K562 (cell line): Measurements from ENCODE around the gene HAPLN2. TPM values are rescaled to one million over a fixed set of nuclear protein-coding genes. Genes with fewer than 3 reads are reported as not detected.

ENCODE experiments used
- ATAC-seq: fragments of 200-7000 bp; cut with Tn5 transposase; 3 replicates; pipeline ENCODE4 v1.9.1; 2020; ENCODE audit warnings: moderate library complexity
- BruUV-seq: library from RNA; stranded (reverse); fragments of 400-500 nt; replicated peaks from 2 replicates; lab custom pipeline; 2021; lab: Mats Ljungman, UMichigan
- CTCF ChIA-PET: fragments of 300-600 bp; formaldehyde crosslinking; extraction: SDS; loops from one replicate; lab custom pipeline; 2021; ENCODE audit warnings: low intra/inter-chr PET ratio; lab: Yijun Ruan, JAX
- POLR2A ChIA-PET: fragments of 300-600, 350-650 bp; sonication (Branson Sonifier 250); formaldehyde crosslinking; extraction: SDS; loops from one replicate; lab custom pipeline; 2021; ENCODE audit warnings: antibody characterized with exemption, inconsistent platforms; lab: Yijun Ruan, JAX
- DNase-seq, 4 experiments: peaks; one replicate each; pipeline versions ENCODE4 v3.0.0 to v3.0.0-alpha.2; 2011 to 2018; ENCODE audit warnings: low spot score in 3 of 4, mixed read lengths in 3 of 4; ENCODE audit errors: extremely low read depth in 1 of 4
- FAIRE-seq: peaks from 2 replicates; lab custom pipeline; 2011; peaks lifted over from hg19 to GRCh38; lab: Jason Lieb, UNC
- H2AFZ ChIP-seq: 2 replicates; pipeline ENCODE4 v1.6.0; 2011; ENCODE audit warnings: low read depth, low read length, control low read depth, inconsistent platforms
- H3K27ac ChIP-seq: fragments of 200-600 bp; 3 replicates; pipeline ENCODE4 v1.8.0; 2011; ENCODE audit warnings: low read depth, mild to moderate bottlenecking, control low read depth, inconsistent platforms, low read length, moderate library complexity, mixed read lengths; ENCODE audit errors: extremely low read depth
- H3K27me3 ChIP-seq, 2 experiments: fragments of 300-600 bp in 1 of 2; 2 replicates in 1 of 2; 3 replicates in 1 of 2; pipeline versions ENCODE4 v1.6.0 to v1.8.0; 2011; ENCODE audit warnings: inconsistent platforms in 2 of 2, low read length in 2 of 2, mild to moderate bottlenecking in 1 of 2, mixed read lengths in 1 of 2, moderate library complexity in 1 of 2; ENCODE audit not compliant: control insufficient read depth in 2 of 2, insufficient read depth in 2 of 2
- H3K36me3 ChIP-seq: fragments of 300-600 bp; 3 replicates; pipeline ENCODE4 v1.8.0; 2011; ENCODE audit warnings: mild to moderate bottlenecking, low read length, inconsistent platforms; ENCODE audit not compliant: control insufficient read depth, insufficient read depth
- H3K4me1 ChIP-seq, 2 experiments: fragments of 200-600 bp in 1 of 2; replicated peaks in 1 of 2; 2 replicates in 1 of 2; 3 replicates in 1 of 2; pipeline versions ENCODE4 v1.5.1 to v1.8.0; 2011; ENCODE audit warnings: inconsistent platforms in 2 of 2, low read length in 2 of 2, mild to moderate bottlenecking in 1 of 2, mixed read lengths in 1 of 2, moderate library complexity in 1 of 2; ENCODE audit not compliant: control insufficient read depth in 2 of 2, insufficient read depth in 2 of 2
- H3K4me2 ChIP-seq: 2 replicates; pipeline ENCODE4 v1.6.1; 2011; ENCODE audit warnings: low read length, control low read depth, inconsistent platforms, mixed read lengths; ENCODE audit not compliant: insufficient read depth
- H3K4me3 ChIP-seq: fragments of 200-600 bp; sonication (generic), shearing (Covaris generic); 2 replicates; pipeline ENCODE4 v1.5.1; 2016; ENCODE audit warnings: control low read depth, inconsistent platforms
- H3K79me2 ChIP-seq: fragments of 200-600 bp; 3 replicates; pipeline ENCODE4 v1.8.0; 2011; ENCODE audit warnings: low read length, inconsistent platforms; ENCODE audit not compliant: control insufficient read depth, insufficient read depth
- H3K9ac ChIP-seq, 2 experiments: 2 replicates each; pipeline versions ENCODE4 v1.6.0 to v1.6.1; 2011; ENCODE audit warnings: low read depth in 2 of 2, low read length in 2 of 2, control low read depth in 1 of 2, inconsistent platforms in 1 of 2, mild to moderate bottlenecking in 1 of 2, mixed read lengths in 1 of 2; ENCODE audit not compliant: insufficient read depth in 1 of 2
- H3K9me1 ChIP-seq: one replicate; pipeline ENCODE4 v1.6.0; 2011; ENCODE audit warnings: inconsistent platforms, mild to moderate bottlenecking, low read length, moderate library complexity; ENCODE audit not compliant: control insufficient read depth, insufficient read depth
- H3K9me3 ChIP-seq: replicated peaks from 2 replicates; pipeline ENCODE4 v1.5.1; 2011; ENCODE audit warnings: low read depth, low read length, inconsistent platforms; ENCODE audit not compliant: control insufficient read depth, insufficient read depth
- H4K20me1 ChIP-seq: replicated peaks from 2 replicates; pipeline ENCODE4 v1.6.1; 2011; ENCODE audit warnings: low read length, inconsistent platforms, mixed read lengths; ENCODE audit not compliant: control insufficient read depth, insufficient read depth
- CHD1 ChIP-seq: fragments of 200-600 bp; sonication (generic); IDR thresholded peaks from one replicate; pipeline ENCODE4 v1.6.1; 2012; ENCODE audit warnings: mild to moderate bottlenecking, moderate library complexity, low read length, inconsistent platforms
- CHD4 ChIP-seq: fragments of 200-600 bp; sonication (generic); IDR thresholded peaks from 3 replicates; pipeline ENCODE4 v1.6.1; 2012; ENCODE audit warnings: low read depth, mild to moderate bottlenecking, mixed read lengths, low read length, inconsistent platforms; ENCODE audit not compliant: insufficient read depth, insufficient replicate concordance, poor library complexity, severe bottlenecking
- ILF3 ChIP-seq: fragments of 450-650 bp; IDR thresholded peaks from 2 replicates; pipeline ENCODE4 v1.6.1; 2018; ENCODE audit warnings: antibody characterized with exemption, mild to moderate bottlenecking, moderate library complexity, borderline replicate concordance
- MCM7 ChIP-seq, 2 experiments: fragments of 450-650 bp; IDR thresholded peaks; 2 replicates each; pipeline ENCODE4 v1.6.1; 2016 to 2018
- NFATC3 ChIP-seq: fragments of 450-650 bp; IDR thresholded peaks from 2 replicates; pipeline ENCODE4 v1.6.1; 2017; ENCODE audit warnings: mild to moderate bottlenecking
- NFIC ChIP-seq: fragments of 450-650 bp; IDR thresholded peaks from 2 replicates; pipeline ENCODE4 v1.6.1; 2017; ENCODE audit warnings: mild to moderate bottlenecking, inconsistent platforms
- SIN3A ChIP-seq, 2 experiments: fragments of 150-350 bp in 1 of 2; IDR thresholded peaks; 2 replicates each; pipeline ENCODE4 v1.6.1; 2011 to 2016; ENCODE audit warnings: borderline replicate concordance in 2 of 2, low read depth in 2 of 2, low read length in 2 of 2, mild to moderate bottlenecking in 2 of 2, moderate library complexity in 2 of 2; ENCODE audit not compliant: control insufficient read depth in 1 of 2
- SIN3B ChIP-seq: fragments of 450-650 bp; IDR thresholded peaks from 2 replicates; pipeline ENCODE4 v1.6.1; 2017; ENCODE audit warnings: low read depth, mild to moderate bottlenecking, moderate library complexity
- SPI1 ChIP-seq: IDR thresholded peaks from 2 replicates; pipeline ENCODE4 v1.6.1; 2011; ENCODE audit warnings: low read depth, low read length, control low read depth, borderline replicate concordance
- TAF9B ChIP-seq: fragments of 450-650 bp; IDR thresholded peaks from 2 replicates; pipeline ENCODE4 v1.6.1; 2018; ENCODE audit warnings: mild to moderate bottlenecking; ENCODE audit not compliant: partially characterized antibody
- ZNF12 ChIP-seq: sonication (generic); formaldehyde crosslinking; IDR thresholded peaks from 2 replicates; pipeline ENCODE4 v1.4.0; 2020; ENCODE audit warnings: mild to moderate bottlenecking, missing genetic modification reagents
- ZZZ3 ChIP-seq: fragments of 450-650 bp; IDR thresholded peaks from 2 replicates; pipeline ENCODE4 v1.6.1; 2016; ENCODE audit warnings: antibody characterized with exemption, mild to moderate bottlenecking, moderate library complexity
- WGBS: fragments of 100-300 bp; shearing (Covaris generic); methylation state at CpG from one replicate; pipeline ENCODE4 v1.1.6; 2016; ENCODE audit warnings: low coverage, mixed read lengths; ENCODE audit not compliant: insufficient coverage; ENCODE audit errors: missing lambda C conversion rate; 5-methylcytosine and 5-hydroxymethylcytosine counted together
- in situ Hi-C: fragments of 300-500 bp; cut with MboI; formaldehyde crosslinking; loops from 4 replicates; pipeline ENCODE4 v1.15.0; 2018; ENCODE audit warnings: inconsistent platforms, mixed read lengths
- intact Hi-C: fragments of 100-400 bp; cut with micrococcal nuclease; formaldehyde crosslinking; loops from 2 replicates; pipeline ENCODE4 v1.14.2; 2022
- polyA plus RNA-seq, 8 experiments: library from polyadenylated mRNA; depleted of rRNA in 4 of 8; stranded (reverse) in 5 of 8; unstranded in 3 of 8; fragments of >200 nt; fragmentation: Nextera tagmentation in 2 of 8; fragmentation: Illumina TruSeq in 1 of 8; extraction: Ambion mirVana in 2 of 8; extraction: Trizol in 1 of 8; gene quantifications; 2 replicates each; pipeline versions ENCODE4 v1.2.1 to v1.2.3, GENCODE V29; 2011 to 2014; ENCODE audit warnings: inconsistent platforms in 1 of 8, missing spikeins in 1 of 8
- total RNA-seq, 7 experiments: library from RNA; depleted of rRNA in 6 of 7; stranded (reverse); fragments of >200 nt in 6 of 7; fragmentation: Illumina TruSeq in 2 of 7; extraction: Trizol in 2 of 7; gene quantifications; 2 replicates each; pipeline versions ENCODE4 v1.2.1 to v1.2.3, GENCODE V29; 2011 to 2021; ENCODE audit warnings: low replicate concordance in 1 of 7
- TF ChIP-seq, protein P1 (sequence below), 2 experiments: fragments of 450-650 bp; IDR thresholded peaks; 2 replicates each; pipeline ENCODE4 v1.6.1; 2016; ENCODE audit warnings: mild to moderate bottlenecking in 2 of 2, borderline replicate concordance in 1 of 2, low read depth in 1 of 2, moderate library complexity in 1 of 2

Gene HAPLN2
- total and polyA plus RNA-seq, 9 of the 15 experiments (the other 6 are each of a cell fraction or from before 2014, with no cell fraction given): 0.14 to 5.2 (median 3.8) TPM; not detected in 4

DNA sequence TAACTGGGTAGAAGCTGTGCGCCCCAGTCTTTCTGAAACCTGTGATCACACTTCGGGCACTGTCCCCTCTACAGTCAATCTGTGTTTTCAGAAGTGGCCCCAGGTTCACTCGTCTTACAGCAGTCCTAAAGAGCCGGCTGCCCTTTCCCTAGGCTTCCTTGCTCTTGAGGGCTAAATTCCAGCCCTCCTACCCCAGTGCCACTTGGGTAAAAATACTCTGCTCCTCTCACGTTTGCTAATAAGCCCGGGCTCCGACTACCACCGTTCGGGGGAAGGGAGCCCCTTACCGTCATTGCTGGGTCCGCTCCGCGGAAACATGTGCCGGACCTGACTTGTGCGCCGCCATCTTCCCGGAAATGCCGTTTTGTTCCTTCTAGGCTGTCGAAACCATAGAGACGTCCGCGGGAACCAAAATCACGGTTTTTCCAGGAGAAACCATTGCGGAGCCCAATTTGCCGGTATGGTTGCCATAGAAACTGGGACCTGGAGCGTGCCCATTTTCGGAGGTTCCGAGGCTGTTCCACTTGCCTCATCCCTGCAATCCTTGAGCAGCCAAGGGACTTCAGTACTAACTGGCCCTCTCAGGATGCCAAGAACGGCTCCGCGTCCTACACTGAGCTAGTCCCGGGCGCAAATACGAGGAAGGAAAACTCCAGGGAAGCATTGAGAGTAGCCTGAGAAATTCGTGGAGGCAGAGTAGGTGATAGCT, 17.9 kb upstream of the HAPLN2 start, which contains the start of gene GPATCH4:
GPATCH4 (minus strand) TSS at position 358 of the 709 bp plus-strand sequence.
- CTCF ChIA-PET: interaction anchor here (0.6 to 1.2 kb wide), 2 partner anchors 18 to 149 kb away, joined by 4 to 6 read pairs; no protein-coding TSS in a partner anchor
- TF ChIP-seq CHD1 (no peak), NFATC3 (no peak), MCM7 (IDR thresholded peaks at IDR 0.05) (no peak), SIN3B (peak; percentile 88), CHD4 (no peak), TAF9B (peak; percentile 88), SIN3A (IDR thresholded peaks at IDR 0.05; ENCODE audit: borderline replicate concordance in 2 of 2, control insufficient read depth in 1 of 2, low read depth in 2 of 2, low read length in 2 of 2) (peak; percentile 97 to 99), NFIC (peak; percentile 10; the same call in 1 of the 2 replicates), ZNF12 (CRISPR knock-in tag) (no peak), ZZZ3 (no peak; the same call in 1 of the 2 replicates), SPI1 (no peak), ILF3 (no peak)
- TF ChIP-seq, protein P1, sequence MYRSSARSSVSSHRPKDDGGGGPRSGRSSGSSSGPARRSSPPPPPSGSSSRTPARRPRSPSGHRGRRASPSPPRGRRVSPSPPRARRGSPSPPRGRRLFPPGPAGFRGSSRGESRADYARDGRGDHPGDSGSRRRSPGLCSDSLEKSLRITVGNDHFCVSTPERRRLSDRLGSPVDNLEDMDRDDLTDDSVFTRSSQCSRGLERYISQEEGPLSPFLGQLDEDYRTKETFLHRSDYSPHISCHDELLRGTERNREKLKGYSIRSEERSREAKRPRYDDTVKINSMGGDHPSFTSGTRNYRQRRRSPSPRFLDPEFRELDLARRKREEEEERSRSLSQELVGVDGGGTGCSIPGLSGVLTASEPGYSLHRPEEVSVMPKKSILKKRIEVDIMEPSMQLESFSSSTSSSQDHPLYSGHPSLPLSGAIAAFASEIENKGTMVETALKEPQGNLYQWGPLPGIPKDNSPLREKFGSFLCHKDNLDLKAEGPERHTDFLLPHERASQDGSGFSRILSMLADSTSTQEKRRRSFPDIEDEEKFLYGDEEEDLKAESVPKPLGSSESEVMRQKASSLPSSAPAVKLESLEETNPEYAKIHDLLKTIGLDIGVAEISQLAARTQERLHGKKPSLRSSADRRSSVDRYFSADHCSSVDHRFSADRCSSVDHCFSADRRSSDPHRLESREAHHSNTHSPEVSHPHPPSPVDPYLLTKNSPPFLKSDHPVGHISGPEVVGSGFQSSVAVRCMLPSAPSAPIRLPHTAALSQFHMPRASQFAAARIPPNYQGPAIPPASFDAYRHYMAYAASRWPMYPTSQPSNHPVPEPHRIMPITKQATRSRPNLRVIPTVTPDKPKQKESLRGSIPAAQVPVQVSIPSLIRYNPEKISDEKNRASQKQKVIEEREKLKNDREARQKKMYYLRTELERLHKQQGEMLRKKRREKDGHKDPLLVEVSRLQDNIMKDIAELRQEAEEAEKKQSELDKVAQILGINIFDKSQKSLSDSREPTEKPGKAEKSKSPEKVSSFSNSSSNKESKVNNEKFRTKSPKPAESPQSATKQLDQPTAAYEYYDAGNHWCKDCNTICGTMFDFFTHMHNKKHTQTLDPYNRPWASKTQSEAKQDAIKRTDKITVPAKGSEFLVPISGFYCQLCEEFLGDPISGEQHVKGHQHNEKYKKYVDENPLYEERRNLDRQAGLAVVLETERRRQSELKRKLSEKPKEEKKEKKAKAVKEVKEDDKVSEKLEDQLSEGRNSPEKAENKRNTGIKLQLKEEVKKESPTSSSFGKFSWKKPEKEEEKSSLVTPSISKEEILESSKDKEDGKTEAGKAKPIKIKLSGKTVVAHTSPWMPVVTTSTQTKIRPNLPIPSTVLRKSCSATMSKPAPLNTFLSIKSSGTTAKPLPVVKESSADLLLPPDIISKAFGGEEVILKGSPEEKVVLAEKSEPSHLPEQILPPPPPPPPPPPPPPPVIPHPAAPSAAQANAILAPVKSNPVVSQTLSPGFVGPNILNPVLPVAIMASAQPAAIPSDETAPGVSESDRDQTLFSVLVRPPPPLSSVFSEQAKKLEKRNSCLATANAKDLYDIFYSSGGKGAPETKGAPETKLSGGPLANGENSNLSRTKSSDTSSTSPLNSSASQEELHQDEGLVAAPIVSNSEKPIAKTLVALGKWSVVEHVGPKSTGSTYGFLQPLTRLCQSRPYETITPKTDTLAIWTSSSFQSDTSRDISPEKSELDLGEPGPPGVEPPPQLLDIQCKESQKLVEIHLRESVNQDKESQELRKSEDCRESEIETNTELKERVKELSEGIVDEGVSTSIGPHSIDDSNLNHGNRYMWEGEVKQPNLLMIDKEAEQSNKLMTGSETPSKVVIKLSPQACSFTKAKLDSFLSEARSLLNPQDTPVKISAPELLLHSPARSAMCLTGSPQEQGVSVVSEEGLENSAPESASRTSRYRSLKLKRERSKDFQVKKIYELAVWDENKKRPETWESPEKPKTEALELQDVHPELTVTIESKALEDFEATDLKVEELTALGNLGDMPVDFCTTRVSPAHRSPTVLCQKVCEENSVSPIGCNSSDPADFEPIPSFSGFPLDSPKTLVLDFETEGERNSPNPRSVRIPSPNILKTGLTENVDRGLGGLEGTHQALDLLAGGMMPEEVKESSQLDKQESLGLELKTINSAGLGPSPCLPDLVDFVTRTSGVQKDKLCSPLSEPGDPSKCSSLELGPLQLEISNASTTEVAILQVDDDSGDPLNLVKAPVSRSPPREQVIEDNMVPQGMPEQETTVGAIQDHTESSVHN (IDR thresholded peaks at IDR 0.05; ENCODE audit: borderline replicate concordance in 1 of 2, low read depth in 1 of 2): no peak

More for the DNA sequence above, 17.9 kb upstream of the HAPLN2 start, which contains the start of gene GPATCH4:
- H3K4me1 ChIP-seq: peaks cover 12% of the 10 kb centered on the region in 2 experiments; a peak in 4 of 5 replicates
- H3K9ac ChIP-seq: peak within 1 kb of the TSS; percentile 86 to 93
- BruUV-seq: no TSS peak
- no peaks in the 10 kb centered on the region for H3K27me3 ChIP-seq
- peak within 1 kb of the TSS; percentile 81 for H3K4me3 ChIP-seq
- ATAC-seq: peak; percentile 87
- peaks cover 36% of the 10 kb centered on the region for H3K36me3 ChIP-seq
- POLR2A ChIA-PET: interaction anchor here (0.6 to 3.2 kb wide), 5 partner anchors 8 to 60 kb away, joined by 3 to 16 read pairs (median 5); partner anchors contain the start of gene NAXE
- WGBS: 0% methylated on average over 33 of the region's 35 CpGs
- intact Hi-C loops (no loop called here), in situ Hi-C loops (loop anchor here (5.0 kb wide), 2 partner anchors 144 to 214 kb away; no protein-coding TSS in a partner anchor)
- peak within 1 kb of the TSS; percentile 80 for H3K27ac ChIP-seq
- no peaks in the 10 kb centered on the region for H3K9me3 ChIP-seq
- peak within 1 kb of the TSS; percentile 97 for H3K4me2 ChIP-seq
- no peaks in the 10 kb centered on the region for H4K20me1 ChIP-seq
- no peaks in the 10 kb centered on the region for H3K9me1 ChIP-seq
- peak; percentile 75 to 89 (median 78) for DNase-seq
- H2AFZ ChIP-seq: peak within 1 kb of the TSS; percentile 100
- peaks cover 46% of the 10 kb centered on the region for H3K79me2 ChIP-seq
- peak; percentile 83 for FAIRE-seq
